GM18907 (cell line): Measurements from ENCODE around the gene SLC35A4.
"Not testable (repeated sequence)": the region's sequence is repeated elsewhere in the genome, so short reads cannot be mapped to it uniquely, and the experiment has no call there.

Experiments used
- ATAC-seq: cut with Tn5 transposase; IDR thresholded peaks from one replicate; pipeline ENCODE4 v1.9.1; 2021; ENCODE audit warnings: mild to moderate bottlenecking, moderate library complexity; ENCODE audit not compliant: unreplicated experiment

SLC35A4 gene

GRCh38 chr5:140588311-140589070 is 23.9 kb downstream of the SLC35A4 start:
- ATAC-seq: no peak

GRCh38 chr5:140590861-140591260 is 26.2 kb downstream of the SLC35A4 start:
- no peak for ATAC-seq

- ATAC-seq: no peak
These were observed 27.2 kb downstream of the SLC35A4 start for GRCh38 chr5:140591747-140592372.

- ATAC-seq: not testable (repeated sequence)
These were observed 28.4 kb downstream of the SLC35A4 start for GRCh38 chr5:140593070-140593469.

- no peak for ATAC-seq
These were observed 29.5 kb downstream of the SLC35A4 start for GRCh38 chr5:140594169-140594568.

GRCh38 chr5:140595538-140596300 is 31.1 kb downstream of the SLC35A4 start:
- ATAC-seq: no peak

GRCh38 chr5:140596321-140596741 is 31.7 kb downstream of the SLC35A4 start:
- ATAC-seq: no peak

GRCh38 chr5:140598836-140599235 is 34.2 kb downstream of the SLC35A4 start:
- ATAC-seq: no peak

GRCh38 chr5:140600096-140600495 is 35.5 kb downstream of the SLC35A4 start:
- no peak for ATAC-seq

- ATAC-seq: no peak
These were observed 37.5 kb downstream of the SLC35A4 start for GRCh38 chr5:140602147-140602546.

- not testable (repeated sequence) for ATAC-seq
These were observed 38.7 kb downstream of the SLC35A4 start for GRCh38 chr5:140603446-140603698.

- no peak for ATAC-seq
These were observed 39.1 kb downstream of the SLC35A4 start for GRCh38 chr5:140603734-140604133.

GRCh38 chr5:140605879-140606278 is 41.3 kb downstream of the SLC35A4 start:
- ATAC-seq: no peak

GRCh38 chr5:140607031-140607430 is 42.4 kb downstream of the SLC35A4 start:
- no peak for ATAC-seq

GRCh38 chr5:140608722-140609121 is 44.1 kb downstream of the SLC35A4 start:
- ATAC-seq: no peak

GRCh38 chr5:140609126-140609525 is 44.5 kb downstream of the SLC35A4 start:
- ATAC-seq: no peak

GRCh38 chr5:140611020-140611521 is 46.4 kb downstream of the SLC35A4 start:
- ATAC-seq: no peak
